ENCODE results near the gene TECTB. TPM values are rescaled to one million over a fixed set of nuclear protein-coding genes. Genes with fewer than 3 reads are reported as not detected.

Gene TECTB
- total RNA-seq, 1 donor from 2014 or later = 0.10 TPM

GRCh38 chr10:112345743-112346142, 62.5 kb downstream of the TECTB start:
- H3K27ac Mint-ChIP-seq = no peak overlapping the region
- no peaks in the 10 kb centered on the region for H3K4me1 Mint-ChIP-seq (ENCODE audit: unreplicated experiment)
- no peaks in the 10 kb centered on the region for H3K9me3 Mint-ChIP-seq
- H3K36me3 Mint-ChIP-seq = no peaks in the 10 kb centered on the region
- TF ChIP-seq CTCF (conservative IDR thresholded peaks at IDR 0.05) = no peak
- H3K27me3 Mint-ChIP-seq = no peaks in the 10 kb centered on the region
- no peak overlapping the region for H3K4me3 Mint-ChIP-seq
- DNase-seq (ENCODE audit: extremely low spot score, unreplicated experiment) = no peak

DNA sequence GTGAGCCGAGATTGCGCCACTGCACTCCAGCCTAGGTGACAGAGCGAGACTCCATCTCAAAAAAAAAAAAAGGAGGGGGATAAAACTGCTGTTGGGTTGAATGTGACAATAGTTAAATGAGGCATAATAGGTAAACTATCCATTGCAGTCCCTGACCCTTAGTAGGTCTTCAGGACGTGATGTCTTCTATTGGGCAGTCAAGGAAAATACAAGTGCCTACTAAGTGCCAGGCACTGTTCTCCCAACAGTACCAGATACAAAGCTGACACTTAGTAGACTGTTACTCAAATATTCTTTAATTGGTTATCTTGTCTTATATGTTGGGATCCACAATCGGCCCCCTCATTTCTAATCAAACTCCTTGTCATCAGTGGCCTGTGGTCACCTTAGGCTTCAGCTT, 63.6 kb downstream of the TECTB start:
- no peaks in the 10 kb centered on the region for H3K36me3 Mint-ChIP-seq
- H3K4me3 Mint-ChIP-seq = no peak overlapping the region
- H3K9me3 Mint-ChIP-seq = no peaks in the 10 kb centered on the region
- no peaks in the 10 kb centered on the region for H3K27me3 Mint-ChIP-seq
- no peak for TF ChIP-seq CTCF (conservative IDR thresholded peaks at IDR 0.05)
- DNase-seq (ENCODE audit: extremely low spot score, unreplicated experiment) = no peak
- no peak overlapping the region for H3K27ac Mint-ChIP-seq
- H3K4me1 Mint-ChIP-seq (ENCODE audit: unreplicated experiment) = no peaks in the 10 kb centered on the region

DNA sequence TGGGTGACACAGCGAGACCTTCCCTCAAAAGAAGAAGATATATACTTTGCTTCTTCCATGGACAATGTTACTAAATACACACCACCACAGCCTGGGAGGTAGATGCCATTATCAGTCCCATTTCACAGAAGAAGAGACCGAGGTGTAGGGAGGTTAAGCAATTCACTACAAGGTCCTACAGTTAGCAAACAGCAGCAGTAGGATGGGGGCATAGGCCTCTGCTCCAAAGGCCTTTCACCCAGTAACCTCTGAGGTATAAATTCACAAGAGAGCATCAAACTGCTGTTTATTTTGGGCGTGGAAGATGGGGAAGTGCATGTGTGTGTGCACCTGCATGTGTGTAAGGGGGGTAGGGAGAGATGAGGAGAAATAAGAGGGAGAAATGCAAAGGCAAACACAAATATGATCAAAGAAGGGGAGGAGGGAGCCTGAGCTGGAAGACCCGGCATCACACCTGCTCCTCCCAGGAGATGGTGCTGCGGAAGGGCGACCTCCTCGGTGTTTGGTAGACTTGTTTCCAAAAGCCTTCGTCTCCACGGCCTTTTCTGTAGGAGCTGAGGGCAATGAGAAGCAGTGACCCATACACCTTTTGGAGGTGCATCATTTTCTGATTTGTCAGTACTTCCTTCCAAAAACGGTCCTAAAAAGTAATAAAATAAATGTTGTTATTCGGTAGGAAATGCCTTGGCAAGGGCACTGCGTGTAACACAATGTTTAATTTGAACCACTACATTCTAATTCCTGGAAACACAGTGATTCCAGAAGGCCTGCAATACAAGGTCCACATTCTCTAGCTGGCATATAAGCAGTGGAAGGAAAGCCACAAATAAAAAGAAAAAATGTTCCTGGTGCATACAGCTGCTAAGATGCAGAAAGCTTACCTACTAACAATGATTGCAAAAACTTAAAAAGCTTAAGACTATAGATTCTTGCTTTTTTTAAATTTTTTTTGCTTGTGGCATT, 64.8 kb downstream of the TECTB start:
- Mint-ChIP-seq H3K27ac (no peak overlapping the region), H3K27me3 (no peaks in the 10 kb centered on the region), H3K9me3 (no peaks in the 10 kb centered on the region), H3K4me1 (ENCODE audit: unreplicated experiment) (no peaks in the 10 kb centered on the region), H3K4me3 (no peak overlapping the region), H3K36me3 (no peaks in the 10 kb centered on the region)
- TF ChIP-seq CTCF (conservative IDR thresholded peaks at IDR 0.05) = no peak
- DNase-seq (ENCODE audit: extremely low spot score, unreplicated experiment) = no peak

DNA sequence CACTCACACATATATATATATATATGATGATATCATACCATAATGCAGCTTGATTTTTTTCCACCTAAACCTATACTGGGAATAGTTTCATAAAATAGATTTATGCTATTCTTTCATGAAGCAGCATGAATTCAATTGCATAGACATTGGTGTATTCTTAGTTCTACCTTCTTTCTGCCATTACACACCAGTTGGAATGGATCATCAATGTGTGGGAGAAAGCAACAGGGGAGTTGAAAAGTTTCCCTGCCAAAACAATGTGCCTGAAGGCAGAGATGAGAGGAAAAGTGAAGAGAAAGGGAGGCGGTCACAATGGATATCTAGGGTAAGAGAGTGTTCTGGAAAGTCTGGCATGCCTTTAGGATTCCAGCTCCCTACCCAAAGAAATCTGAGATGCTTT, 65.6 kb downstream of the TECTB start:
- no peak for TF ChIP-seq CTCF (conservative IDR thresholded peaks at IDR 0.05)
- Mint-ChIP-seq H3K9me3 (no peaks in the 10 kb centered on the region), H3K4me3 (no peak overlapping the region), H3K36me3 (no peaks in the 10 kb centered on the region), H3K4me1 (ENCODE audit: unreplicated experiment) (no peaks in the 10 kb centered on the region), H3K27ac (no peak overlapping the region), H3K27me3 (no peaks in the 10 kb centered on the region)
- DNase-seq (ENCODE audit: extremely low spot score, unreplicated experiment) = no peak

- Mint-ChIP-seq H3K27me3 (no peaks in the 10 kb centered on the region), H3K4me1 (ENCODE audit: unreplicated experiment) (no peaks in the 10 kb centered on the region), H3K27ac (no peak overlapping the region), H3K4me3 (no peak overlapping the region), H3K9me3 (no peaks in the 10 kb centered on the region), H3K36me3 (no peaks in the 10 kb centered on the region)
- no peak for DNase-seq (ENCODE audit: extremely low spot score, unreplicated experiment)
- no peak for TF ChIP-seq CTCF (conservative IDR thresholded peaks at IDR 0.05)
These were observed 66.4 kb downstream of the TECTB start for GRCh38 chr10:112349521-112350085.
